Activated CD4-positive, alpha-beta memory T cell treated with anti-CD3 and anti-CD28 coated beads, Interleukin-2, amount 10 ng/mL, durations not matched to agents 7 days and 5 days (primary cell): ENCODE data around the gene IL16. TPM values are rescaled to one million over a fixed set of nuclear protein-coding genes. Genes with fewer than 3 reads are reported as not detected.

Experiments used
- CTCF ChIA-PET: fragments of 350-600 bp; sonication (Branson Sonifier 250); formaldehyde crosslinking; loops from one replicate; lab custom pipeline; 2021; ENCODE audit warnings: antibody characterized with exemption, inconsistent platforms; lab: Charles Lee
- POLR2A ChIA-PET: fragments of 350-600 bp; sonication (Branson Sonifier 250); formaldehyde crosslinking; loops from one replicate; lab custom pipeline; 2021; ENCODE audit warnings: antibody characterized with exemption; lab: Charles Lee
- DNase-seq: peaks from one replicate; pipeline ENCODE4 v3.0.0-alpha.2; 2020
- H3K27ac Mint-ChIP-seq: one replicate; pipeline ENCODE4 v1.8.0; 2021; ENCODE audit warnings: mild to moderate bottlenecking, mixed read lengths
- H3K27me3 Mint-ChIP-seq: one replicate; pipeline ENCODE4 v1.8.0; 2021; ENCODE audit warnings: mixed read lengths
- H3K36me3 Mint-ChIP-seq: one replicate; pipeline ENCODE4 v1.8.0; 2021; ENCODE audit warnings: low read depth, mixed read lengths
- H3K4me1 Mint-ChIP-seq: one replicate; pipeline ENCODE4 v1.8.0; 2021; ENCODE audit warnings: mixed read lengths
- H3K4me3 Mint-ChIP-seq: one replicate; pipeline ENCODE4 v1.8.0; 2021; ENCODE audit warnings: mild to moderate bottlenecking, mixed read lengths
- H3K9me3 Mint-ChIP-seq: one replicate; pipeline ENCODE4 v1.8.0; 2021; ENCODE audit warnings: mixed read lengths
- total RNA-seq, 2 experiments: library from RNA; stranded (reverse); gene quantifications; one replicate each; pipeline ENCODE4 v1.2.3, GENCODE V29; 2021

The IL16 gene
- total RNA-seq, 2 experiments from 2014 or later: 196 to 200 TPM

- H3K36me3 Mint-ChIP-seq: no peaks in the 10 kb centered on the region
- peaks cover 25% of the 10 kb centered on the region for H3K4me1 Mint-ChIP-seq
- H3K27me3 Mint-ChIP-seq: peaks cover 12% of the 10 kb centered on the region
- ChIA-PET POLR2A (interaction anchor here (0.9 to 2.0 kb wide), 10 partner anchors 10 to 275 kb away, joined by 3 to 8 read pairs (median 6); partner anchors contain the start of gene TLNRD1), CTCF (interaction anchor here (0.7 to 9.1 kb wide), 100 partner anchors 9 to 809 kb away, joined by 3 to 405 read pairs (median 7); partner anchors contain the start of genes CEMIP, CFAP161, STARD5 and TLNRD1)
- no peak overlapping the region for H3K27ac Mint-ChIP-seq
- H3K9me3 Mint-ChIP-seq: no peaks in the 10 kb centered on the region
- DNase-seq: no peak
- H3K4me3 Mint-ChIP-seq: peak overlapping the region; percentile 19
Measured at GRCh38 chr15:81265256-81265943, 68.7 kb downstream of the IL16 start.

GRCh38 chr15:81265944-81266775, 69.5 kb downstream of the IL16 start:
- Mint-ChIP-seq H3K27ac (peak overlapping the region; percentile 45), H3K27me3 (peaks cover 12% of the 10 kb centered on the region), H3K4me3 (peak overlapping the region; percentile 47), H3K4me1 (peaks cover 25% of the 10 kb centered on the region), H3K9me3 (no peaks in the 10 kb centered on the region), H3K36me3 (no peaks in the 10 kb centered on the region)
- peak; percentile 87 for DNase-seq
- CTCF ChIA-PET: interaction anchor here (0.6 to 9.1 kb wide), 119 partner anchors 9 to 812 kb away, joined by 3 to 405 read pairs (median 6); partner anchors contain the start of genes CEMIP, CFAP161, STARD5 and TLNRD1
- POLR2A ChIA-PET: interaction anchor here (0.8 to 2.0 kb wide), 12 partner anchors 9 to 275 kb away, joined by 3 to 8 read pairs (median 4); partner anchors contain the start of gene TLNRD1

- Mint-ChIP-seq H3K36me3 (no peaks in the 10 kb centered on the region), H3K27ac (no peak overlapping the region), H3K9me3 (no peaks in the 10 kb centered on the region), H3K4me3 (no peak overlapping the region), H3K27me3 (peaks cover 12% of the 10 kb centered on the region), H3K4me1 (peaks cover 25% of the 10 kb centered on the region)
- ChIA-PET POLR2A (interaction anchor here (1.1 kb wide), 1 partner anchor 267 kb away, joined by 3 read pairs; the partner anchor contains the start of gene TLNRD1), CTCF (interaction anchor here (1.1 to 9.1 kb wide), 7 partner anchors 18 to 160 kb away, joined by 3 to 405 read pairs (median 25); partner anchors contain the start of gene STARD5)
- DNase-seq: no peak
Measured at GRCh38 chr15:81268340-81268739, 71.7 kb downstream of the IL16 start.

DNA sequence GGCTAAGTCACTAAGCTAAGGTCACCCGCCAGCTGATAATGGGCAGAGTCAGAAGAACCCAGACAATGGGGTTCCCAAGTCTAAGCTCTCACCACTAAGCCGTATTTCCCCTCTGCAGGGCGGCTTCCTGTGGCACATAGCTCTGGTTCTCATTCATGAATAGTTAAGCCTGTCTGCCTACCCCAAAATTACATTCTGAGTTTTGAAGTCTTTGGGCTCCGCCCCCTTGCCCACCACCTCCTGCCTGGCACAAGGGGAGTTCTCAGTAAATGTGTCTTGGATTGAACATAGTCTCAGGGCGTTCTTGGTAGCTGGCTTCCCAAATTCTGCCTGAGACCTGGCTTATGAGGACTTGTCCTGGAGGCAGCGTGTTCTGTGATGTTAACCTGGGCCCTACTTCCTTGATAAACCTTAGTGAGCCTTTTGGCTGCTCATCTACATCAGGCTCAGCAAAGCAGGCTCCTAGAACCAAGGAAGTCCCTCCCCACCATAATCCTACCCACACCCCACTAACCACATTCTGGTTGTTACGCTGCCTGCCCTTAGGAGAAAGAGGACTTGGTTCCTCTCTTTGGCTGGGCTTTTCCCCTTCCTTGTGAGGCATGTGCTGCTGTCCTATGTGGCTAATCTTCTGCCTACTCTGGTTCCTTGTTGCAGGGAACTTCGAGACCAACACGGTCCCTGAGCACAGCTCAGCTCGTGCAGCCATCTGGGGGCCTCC, 72.4 kb downstream of the IL16 start:
- Mint-ChIP-seq H3K4me3 (no peak overlapping the region), H3K27me3 (peaks cover 12% of the 10 kb centered on the region), H3K4me1 (peaks cover 25% of the 10 kb centered on the region), H3K36me3 (no peaks in the 10 kb centered on the region), H3K9me3 (no peaks in the 10 kb centered on the region), H3K27ac (no peak overlapping the region)
- DNase-seq: no peak
- ChIA-PET CTCF (interaction anchor here (0.5 to 9.1 kb wide), 6 partner anchors 17 to 294 kb away, joined by 3 to 405 read pairs (median 6); partner anchors contain the start of gene STARD5), POLR2A (interaction anchor here (1.1 kb wide), 1 partner anchor 268 kb away, joined by 3 read pairs; the partner anchor contains the start of gene TLNRD1)

GRCh38 chr15:81270188-81270587, 73.5 kb downstream of the IL16 start:
- POLR2A ChIA-PET: no interaction called here
- Mint-ChIP-seq H3K4me3 (no peak overlapping the region), H3K4me1 (peaks cover 32% of the 10 kb centered on the region), H3K36me3 (no peaks in the 10 kb centered on the region), H3K27ac (no peak overlapping the region), H3K9me3 (no peaks in the 10 kb centered on the region), H3K27me3 (peaks cover 2% of the 10 kb centered on the region)
- DNase-seq: no peak
- CTCF ChIA-PET: interaction anchor here (2.3 to 9.1 kb wide), 3 partner anchors 66 to 131 kb away, joined by 10 to 405 read pairs (median 84); no protein-coding TSS in a partner anchor

DNA sequence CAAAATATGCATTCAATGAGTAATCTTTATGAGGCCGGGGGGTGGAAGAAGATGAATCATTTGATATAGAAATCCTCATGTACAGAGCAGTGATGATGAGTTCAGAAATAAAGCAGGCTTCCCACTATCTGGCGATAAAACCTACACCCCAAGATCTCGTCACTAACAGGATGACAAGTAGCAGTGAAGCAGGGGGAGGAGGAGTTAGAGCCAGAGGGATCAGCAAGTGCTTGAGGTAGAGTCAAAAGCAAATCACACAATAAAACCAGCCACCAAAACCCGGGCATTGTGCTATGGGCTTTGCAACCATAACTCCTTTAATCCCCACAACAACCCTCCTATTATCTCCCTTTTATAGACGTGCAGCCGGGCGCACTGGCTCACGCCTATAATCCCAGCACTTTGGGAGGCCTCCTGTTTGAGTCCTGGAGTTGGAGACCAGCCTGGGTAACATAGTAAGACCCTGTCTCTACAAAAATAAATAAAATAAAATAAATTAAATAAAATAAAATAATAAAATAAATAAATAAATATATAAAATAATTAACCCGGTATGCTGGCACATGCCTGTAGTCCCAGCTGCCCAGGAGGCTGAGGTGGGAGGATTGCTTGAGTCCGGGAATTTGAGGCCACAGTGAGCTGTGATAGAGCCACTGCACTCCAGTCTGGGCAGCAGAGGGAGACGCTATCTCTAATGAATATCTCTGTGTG, 74.3 kb downstream of the IL16 start:
- no peaks in the 10 kb centered on the region for H3K36me3 Mint-ChIP-seq
- H3K9me3 Mint-ChIP-seq: no peaks in the 10 kb centered on the region
- CTCF ChIA-PET: interaction anchor here (5.8 to 9.1 kb wide), 2 partner anchors 113 to 131 kb away, joined by 84 to 405 read pairs; no protein-coding TSS in a partner anchor
- DNase-seq: no peak
- peaks cover 32% of the 10 kb centered on the region for H3K4me1 Mint-ChIP-seq
- H3K27ac Mint-ChIP-seq: no peak overlapping the region
- no peak overlapping the region for H3K4me3 Mint-ChIP-seq
- POLR2A ChIA-PET: no interaction called here
- no peaks in the 10 kb centered on the region for H3K27me3 Mint-ChIP-seq

- no peak for DNase-seq
- no peak overlapping the region for H3K4me3 Mint-ChIP-seq
- peaks cover 28% of the 10 kb centered on the region for H3K4me1 Mint-ChIP-seq
- peaks cover 5% of the 10 kb centered on the region for H3K36me3 Mint-ChIP-seq
- ChIA-PET CTCF (interaction anchor here (1.0 to 5.8 kb wide), 2 partner anchors 130 to 282 kb away, joined by 3 to 84 read pairs; no protein-coding TSS in a partner anchor), POLR2A (interaction anchor here (1.6 kb wide), 1 partner anchor 25 kb away, joined by 4 read pairs; no protein-coding TSS in a partner anchor)
- H3K9me3 Mint-ChIP-seq: peaks cover 1% of the 10 kb centered on the region
- H3K27ac Mint-ChIP-seq: no peak overlapping the region
- no peaks in the 10 kb centered on the region for H3K27me3 Mint-ChIP-seq
Measured at GRCh38 chr15:81271761-81272644, 75.3 kb downstream of the IL16 start.

DNA sequence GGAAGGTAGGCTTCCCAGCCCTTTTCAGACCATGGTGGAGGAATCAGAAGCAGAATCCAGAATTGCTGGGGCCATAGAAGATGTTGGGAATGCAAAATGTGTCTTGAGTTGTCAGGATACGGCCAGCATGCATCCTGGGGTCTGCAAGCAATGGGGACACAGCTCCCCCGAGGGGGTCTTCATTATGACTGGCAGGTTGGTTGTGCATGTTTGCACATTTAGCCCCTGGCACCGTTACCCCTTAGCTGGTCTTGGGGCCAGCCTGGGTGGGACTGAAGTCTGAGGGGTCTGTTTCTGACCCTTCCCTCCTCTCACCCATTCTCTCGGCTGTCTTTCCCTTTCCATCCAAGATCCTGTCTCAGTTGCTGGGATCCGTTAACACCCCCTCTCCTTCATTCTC, 76.5 kb downstream of the IL16 start:
- CTCF ChIA-PET: interaction anchor here (3.0 to 5.8 kb wide), 3 partner anchors 28 to 128 kb away, joined by 31 to 84 read pairs (median 42); no protein-coding TSS in a partner anchor
- Mint-ChIP-seq H3K27ac (no peak overlapping the region), H3K36me3 (peaks cover 9% of the 10 kb centered on the region), H3K27me3 (no peaks in the 10 kb centered on the region), H3K9me3 (peaks cover 6% of the 10 kb centered on the region), H3K4me1 (peaks cover 28% of the 10 kb centered on the region), H3K4me3 (no peak overlapping the region)
- POLR2A ChIA-PET: interaction anchor here (1.3 to 1.6 kb wide), 2 partner anchors 21 to 24 kb away, joined by 3 to 4 read pairs; no protein-coding TSS in a partner anchor
- no peak for DNase-seq

DNA sequence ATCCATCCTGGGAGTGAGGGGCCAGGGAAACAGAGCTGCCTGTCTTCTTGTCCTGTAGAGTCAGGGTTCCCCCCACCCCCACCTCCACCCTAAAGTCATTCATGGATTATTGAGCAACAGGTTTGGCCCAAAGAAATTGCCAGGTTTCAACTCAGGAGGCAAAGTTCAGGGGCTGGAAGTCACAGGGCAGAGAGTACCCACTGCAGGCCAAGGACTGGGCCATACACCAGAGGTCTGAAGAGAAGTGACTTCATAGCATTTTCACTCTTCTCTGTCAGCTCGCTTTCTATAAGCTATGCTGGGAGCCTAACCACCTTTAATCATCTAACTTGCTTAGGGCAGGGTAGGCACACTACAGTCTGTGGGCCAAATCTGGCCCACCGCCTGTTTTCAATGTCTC, 77.2 kb downstream of the IL16 start:
- H3K27me3 Mint-ChIP-seq: no peaks in the 10 kb centered on the region
- DNase-seq: no peak

GRCh38 chr15:81274255-81274654, 77.6 kb downstream of the IL16 start:
- peaks cover 6% of the 10 kb centered on the region for H3K9me3 Mint-ChIP-seq
- DNase-seq: no peak
- H3K4me3 Mint-ChIP-seq: no peak overlapping the region
- POLR2A ChIA-PET: interaction anchor here (1.3 kb wide), 1 partner anchor 20 kb away, joined by 3 read pairs; no protein-coding TSS in a partner anchor
- peak overlapping the region; percentile 33 for H3K27ac Mint-ChIP-seq
- peaks cover 9% of the 10 kb centered on the region for H3K36me3 Mint-ChIP-seq
- peaks cover 23% of the 10 kb centered on the region for H3K4me1 Mint-ChIP-seq
- H3K27me3 Mint-ChIP-seq: no peaks in the 10 kb centered on the region
- CTCF ChIA-PET: interaction anchor here (1.3 to 5.8 kb wide), 14 partner anchors 8 to 207 kb away, joined by 3 to 84 read pairs (median 12); partner anchors contain the start of gene STARD5

More for the DNA sequence above, 77.2 kb downstream of the IL16 start:
- CTCF ChIA-PET: interaction anchor here (1.5 to 5.8 kb wide), 10 partner anchors 7 to 207 kb away, joined by 4 to 84 read pairs (median 18); partner anchors contain the start of gene STARD5
- H3K36me3 Mint-ChIP-seq: peaks cover 9% of the 10 kb centered on the region
- H3K4me3 Mint-ChIP-seq: no peak overlapping the region
- POLR2A ChIA-PET: interaction anchor here (1.3 kb wide), 1 partner anchor 20 kb away, joined by 3 read pairs; no protein-coding TSS in a partner anchor
- peaks cover 27% of the 10 kb centered on the region for H3K4me1 Mint-ChIP-seq
- H3K27ac Mint-ChIP-seq: no peak overlapping the region
- H3K9me3 Mint-ChIP-seq: peaks cover 6% of the 10 kb centered on the region
